SK-N-SH treated with all-trans-retinoic acid at 6 μM for 48 hours (cell line): Measurements from ENCODE around the gene RBM6.
A peak's percentile ranks its signal among the peaks of the same experiment; 100 is the strongest.

ENCODE experiments used
- ATAC-seq: fragments of 200-7000 bp; cut with Tn5 transposase; 3 replicates; pipeline ENCODE4 v1.9.1; 2020; ENCODE audit warnings: mild to moderate bottlenecking, moderate library complexity
- ARNTL ChIP-seq: fragments of 450-650 bp; formaldehyde crosslinking; IDR thresholded peaks from 2 replicates; pipeline ENCODE4 v1.5.0; 2020; ENCODE audit warnings: low read depth, mild to moderate bottlenecking, moderate library complexity, borderline replicate concordance
- BACH2 ChIP-seq: fragments of 250-450 bp; sonication (Bioruptor Pico); IDR thresholded peaks from 2 replicates; pipeline ENCODE4 v1.9.0; 2021; ENCODE audit warnings: mild to moderate bottlenecking, borderline replicate concordance
- CSDC2 ChIP-seq: fragments of 250-450 bp; sonication (Bioruptor Pico); IDR thresholded peaks from 2 replicates; pipeline ENCODE4 v1.5.0; 2020; ENCODE audit warnings: mild to moderate bottlenecking, moderate library complexity
- GLIS3 ChIP-seq: fragments of 250-450 bp; sonication (Bioruptor Pico); IDR thresholded peaks from 2 replicates; pipeline ENCODE4 v1.5.0; 2020; ENCODE audit warnings: mild to moderate bottlenecking, moderate library complexity
- ISL1 ChIP-seq: fragments of 250-450 bp; sonication (Bioruptor Pico); IDR thresholded peaks from 2 replicates; pipeline ENCODE4 v2.1.2; 2022; ENCODE audit warnings: mild to moderate bottlenecking, moderate library complexity
- OSR1 ChIP-seq: fragments of 250-450 bp; sonication (Bioruptor Pico); IDR thresholded peaks from 2 replicates; pipeline ENCODE4 v1.8.0; 2022; ENCODE audit warnings: moderate library complexity, mild to moderate bottlenecking, inconsistent platforms
- RARB ChIP-seq: fragments of 250-450 bp; sonication (Bioruptor Pico); IDR thresholded peaks from 2 replicates; pipeline ENCODE4 v1.8.0; 2021; ENCODE audit warnings: mild to moderate bottlenecking, moderate library complexity
- SNAI2 ChIP-seq: fragments of 250-450 bp; sonication (Bioruptor Pico); IDR thresholded peaks from 2 replicates; pipeline ENCODE4 v1.5.0; 2020; ENCODE audit warnings: mild to moderate bottlenecking, moderate library complexity
- TCF4 ChIP-seq: fragments of 250-450 bp; sonication (Bioruptor Pico); IDR thresholded peaks from 2 replicates; pipeline ENCODE4 v1.8.0; 2021; ENCODE audit warnings: mild to moderate bottlenecking, moderate library complexity, borderline replicate concordance
- TOX ChIP-seq: fragments of 250-450 bp; sonication (Bioruptor Pico); IDR thresholded peaks from 2 replicates; pipeline ENCODE4 v1.8.0; 2021; ENCODE audit warnings: mild to moderate bottlenecking, moderate library complexity, borderline replicate concordance
- ZC3H10 ChIP-seq: fragments of 250-450 bp; sonication (Bioruptor Pico); IDR thresholded peaks from 2 replicates; pipeline ENCODE4 v1.5.1; 2021; ENCODE audit warnings: mild to moderate bottlenecking, moderate library complexity
- ZFP3 ChIP-seq: fragments of 250-450 bp; sonication (Bioruptor Pico); IDR thresholded peaks from 2 replicates; pipeline ENCODE4 v1.5.0; 2020; ENCODE audit warnings: mild to moderate bottlenecking, moderate library complexity
- ZFP30 ChIP-seq: fragments of 450-650 bp; formaldehyde crosslinking; IDR thresholded peaks from 2 replicates; pipeline ENCODE4 v1.5.0; 2022; ENCODE audit warnings: mild to moderate bottlenecking, moderate library complexity
- ZNF565 ChIP-seq: fragments of 450-650 bp; formaldehyde crosslinking; conservative IDR thresholded peaks from 2 replicates; pipeline ENCODE4 v1.5.0; 2020; ENCODE audit warnings: low read depth, mild to moderate bottlenecking, moderate library complexity
- ZNF70 ChIP-seq: fragments of 450-650 bp; formaldehyde crosslinking; IDR thresholded peaks from 2 replicates; pipeline ENCODE4 v1.5.0; 2020; ENCODE audit warnings: mild to moderate bottlenecking, moderate library complexity
- ZNF8 ChIP-seq: fragments of 450-650 bp; formaldehyde crosslinking; IDR thresholded peaks from 2 replicates; pipeline ENCODE4 v1.5.0; 2020; ENCODE audit warnings: mild to moderate bottlenecking, moderate library complexity
- TF ChIP-seq, protein P1 (sequence below): fragments of 250-450 bp; sonication (Bioruptor Pico); IDR thresholded peaks from 2 replicates; pipeline ENCODE4 v1.8.0; 2020; ENCODE audit warnings: mild to moderate bottlenecking, moderate library complexity, borderline replicate concordance
- TF ChIP-seq, protein P2 (sequence below): fragments of 250-450 bp; sonication (Bioruptor Pico); IDR thresholded peaks from 2 replicates; pipeline ENCODE4 v1.5.1; 2021; ENCODE audit warnings: mild to moderate bottlenecking, moderate library complexity
- TF ChIP-seq, protein P3 (sequence below): fragments of 250-450 bp; sonication (Bioruptor Pico); IDR thresholded peaks from 2 replicates; pipeline ENCODE4 v1.5.0; 2020; ENCODE audit warnings: mild to moderate bottlenecking, moderate library complexity

The RBM6 gene

DNA sequence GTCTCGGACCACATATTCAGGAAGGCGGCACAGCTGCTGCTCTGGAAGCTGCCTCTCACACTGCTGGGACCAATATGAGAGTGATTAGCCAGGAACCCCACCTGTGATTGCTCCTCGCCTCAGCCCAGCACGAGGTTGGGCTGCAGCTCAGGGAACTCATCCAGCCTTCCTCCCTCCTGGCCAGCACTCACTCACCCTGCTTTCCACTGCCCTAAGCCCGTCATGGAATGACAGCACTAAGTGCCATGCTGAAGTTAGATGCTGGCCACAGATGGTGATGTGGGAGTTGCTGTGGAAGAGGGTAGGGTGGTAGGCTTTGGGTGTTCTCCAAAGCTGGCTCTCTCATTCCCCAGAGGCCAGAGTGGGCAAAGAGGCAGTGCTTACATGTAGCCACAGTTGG, 43.6 kb upstream of the RBM6 start:
- ATAC-seq: no peak
- TF ChIP-seq RARB (no peak), ZNF8 (no peak), ZFP30 (CRISPR knock-in tag) (no peak), GLIS3 (CRISPR knock-in tag) (no peak), ZNF70 (CRISPR knock-in tag) (no peak), SNAI2 (CRISPR knock-in tag) (no peak), OSR1 (CRISPR knock-in tag) (no peak), ZC3H10 (CRISPR knock-in tag) (no peak), BACH2 (CRISPR knock-in tag) (no peak), ISL1 (CRISPR knock-in tag) (no peak), TOX (no peak), CSDC2 (CRISPR knock-in tag) (no peak)
- TF ChIP-seq, protein P1, sequence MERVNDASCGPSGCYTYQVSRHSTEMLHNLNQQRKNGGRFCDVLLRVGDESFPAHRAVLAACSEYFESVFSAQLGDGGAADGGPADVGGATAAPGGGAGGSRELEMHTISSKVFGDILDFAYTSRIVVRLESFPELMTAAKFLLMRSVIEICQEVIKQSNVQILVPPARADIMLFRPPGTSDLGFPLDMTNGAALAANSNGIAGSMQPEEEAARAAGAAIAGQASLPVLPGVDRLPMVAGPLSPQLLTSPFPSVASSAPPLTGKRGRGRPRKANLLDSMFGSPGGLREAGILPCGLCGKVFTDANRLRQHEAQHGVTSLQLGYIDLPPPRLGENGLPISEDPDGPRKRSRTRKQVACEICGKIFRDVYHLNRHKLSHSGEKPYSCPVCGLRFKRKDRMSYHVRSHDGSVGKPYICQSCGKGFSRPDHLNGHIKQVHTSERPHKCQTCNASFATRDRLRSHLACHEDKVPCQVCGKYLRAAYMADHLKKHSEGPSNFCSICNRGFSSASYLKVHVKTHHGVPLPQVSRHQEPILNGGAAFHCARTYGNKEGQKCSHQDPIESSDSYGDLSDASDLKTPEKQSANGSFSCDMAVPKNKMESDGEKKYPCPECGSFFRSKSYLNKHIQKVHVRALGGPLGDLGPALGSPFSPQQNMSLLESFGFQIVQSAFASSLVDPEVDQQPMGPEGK: no peak

DNA sequence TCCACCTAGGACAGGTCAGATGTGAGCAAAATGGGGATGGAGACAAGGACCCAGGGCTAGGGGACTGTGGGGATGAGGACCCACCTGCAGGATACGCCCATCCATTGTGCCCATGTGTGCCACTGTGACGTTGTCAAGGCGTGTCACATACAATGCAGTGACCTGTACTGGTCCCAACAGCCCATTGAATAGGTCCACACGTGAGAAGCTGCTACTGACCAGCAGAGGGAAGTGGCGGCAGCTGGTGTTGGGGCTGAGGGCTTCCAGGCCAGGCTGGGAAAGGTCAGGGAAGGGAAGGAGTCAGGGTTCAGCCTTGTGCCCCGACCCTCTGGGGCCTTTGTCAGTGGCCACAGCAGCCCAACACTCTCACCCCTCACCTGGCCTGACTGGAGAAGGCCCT, 41.0 kb upstream of the RBM6 start:
- no peak for ATAC-seq
- TF ChIP-seq TCF4 (no peak), ARNTL (CRISPR knock-in tag) (no peak), ZNF70 (CRISPR knock-in tag) (no peak)
- TF ChIP-seq, protein P2, sequence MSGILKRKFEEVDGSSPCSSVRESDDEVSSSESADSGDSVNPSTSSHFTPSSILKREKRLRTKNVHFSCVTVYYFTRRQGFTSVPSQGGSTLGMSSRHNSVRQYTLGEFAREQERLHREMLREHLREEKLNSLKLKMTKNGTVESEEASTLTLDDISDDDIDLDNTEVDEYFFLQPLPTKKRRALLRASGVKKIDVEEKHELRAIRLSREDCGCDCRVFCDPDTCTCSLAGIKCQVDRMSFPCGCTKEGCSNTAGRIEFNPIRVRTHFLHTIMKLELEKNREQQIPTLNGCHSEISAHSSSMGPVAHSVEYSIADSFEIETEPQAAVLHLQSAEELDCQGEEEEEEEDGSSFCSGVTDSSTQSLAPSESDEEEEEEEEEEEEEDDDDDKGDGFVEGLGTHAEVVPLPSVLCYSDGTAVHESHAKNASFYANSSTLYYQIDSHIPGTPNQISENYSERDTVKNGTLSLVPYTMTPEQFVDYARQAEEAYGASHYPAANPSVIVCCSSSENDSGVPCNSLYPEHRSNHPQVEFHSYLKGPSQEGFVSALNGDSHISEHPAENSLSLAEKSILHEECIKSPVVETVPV (CRISPR knock-in tag): no peak

DNA sequence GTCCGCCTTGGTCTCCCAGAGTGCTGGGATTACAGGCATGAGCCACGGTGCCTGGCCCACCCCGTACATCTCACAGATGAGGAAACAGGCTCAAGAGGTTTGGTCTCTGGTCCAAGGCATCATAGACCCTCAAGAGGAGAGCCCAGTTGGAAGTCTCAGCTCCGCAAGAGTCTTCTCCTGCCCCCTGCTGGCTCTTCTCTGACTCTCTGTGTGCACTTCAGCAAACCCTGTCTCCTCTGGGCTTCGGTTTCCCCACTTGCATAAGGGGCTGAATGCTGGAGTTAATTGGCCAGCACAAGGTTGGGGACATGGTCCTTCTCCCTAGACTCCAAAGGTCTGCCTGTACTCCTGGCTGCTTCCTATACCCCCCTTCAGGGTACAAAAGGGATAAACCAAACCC, 40.1 kb upstream of the RBM6 start:
- peak; percentile 23; the same call in 1 of the 3 replicates for ATAC-seq
- TF ChIP-seq ZNF565 (CRISPR knock-in tag) (no peak), ZNF8 (no peak)
- TF ChIP-seq, protein P3, sequence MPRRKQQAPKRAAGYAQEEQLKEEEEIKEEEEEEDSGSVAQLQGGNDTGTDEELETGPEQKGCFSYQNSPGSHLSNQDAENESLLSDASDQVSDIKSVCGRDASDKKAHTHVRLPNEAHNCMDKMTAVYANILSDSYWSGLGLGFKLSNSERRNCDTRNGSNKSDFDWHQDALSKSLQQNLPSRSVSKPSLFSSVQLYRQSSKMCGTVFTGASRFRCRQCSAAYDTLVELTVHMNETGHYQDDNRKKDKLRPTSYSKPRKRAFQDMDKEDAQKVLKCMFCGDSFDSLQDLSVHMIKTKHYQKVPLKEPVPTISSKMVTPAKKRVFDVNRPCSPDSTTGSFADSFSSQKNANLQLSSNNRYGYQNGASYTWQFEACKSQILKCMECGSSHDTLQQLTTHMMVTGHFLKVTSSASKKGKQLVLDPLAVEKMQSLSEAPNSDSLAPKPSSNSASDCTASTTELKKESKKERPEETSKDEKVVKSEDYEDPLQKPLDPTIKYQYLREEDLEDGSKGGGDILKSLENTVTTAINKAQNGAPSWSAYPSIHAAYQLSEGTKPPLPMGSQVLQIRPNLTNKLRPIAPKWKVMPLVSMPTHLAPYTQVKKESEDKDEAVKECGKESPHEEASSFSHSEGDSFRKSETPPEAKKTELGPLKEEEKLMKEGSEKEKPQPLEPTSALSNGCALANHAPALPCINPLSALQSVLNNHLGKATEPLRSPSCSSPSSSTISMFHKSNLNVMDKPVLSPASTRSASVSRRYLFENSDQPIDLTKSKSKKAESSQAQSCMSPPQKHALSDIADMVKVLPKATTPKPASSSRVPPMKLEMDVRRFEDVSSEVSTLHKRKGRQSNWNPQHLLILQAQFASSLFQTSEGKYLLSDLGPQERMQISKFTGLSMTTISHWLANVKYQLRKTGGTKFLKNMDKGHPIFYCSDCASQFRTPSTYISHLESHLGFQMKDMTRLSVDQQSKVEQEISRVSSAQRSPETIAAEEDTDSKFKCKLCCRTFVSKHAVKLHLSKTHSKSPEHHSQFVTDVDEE: no peak

DNA sequence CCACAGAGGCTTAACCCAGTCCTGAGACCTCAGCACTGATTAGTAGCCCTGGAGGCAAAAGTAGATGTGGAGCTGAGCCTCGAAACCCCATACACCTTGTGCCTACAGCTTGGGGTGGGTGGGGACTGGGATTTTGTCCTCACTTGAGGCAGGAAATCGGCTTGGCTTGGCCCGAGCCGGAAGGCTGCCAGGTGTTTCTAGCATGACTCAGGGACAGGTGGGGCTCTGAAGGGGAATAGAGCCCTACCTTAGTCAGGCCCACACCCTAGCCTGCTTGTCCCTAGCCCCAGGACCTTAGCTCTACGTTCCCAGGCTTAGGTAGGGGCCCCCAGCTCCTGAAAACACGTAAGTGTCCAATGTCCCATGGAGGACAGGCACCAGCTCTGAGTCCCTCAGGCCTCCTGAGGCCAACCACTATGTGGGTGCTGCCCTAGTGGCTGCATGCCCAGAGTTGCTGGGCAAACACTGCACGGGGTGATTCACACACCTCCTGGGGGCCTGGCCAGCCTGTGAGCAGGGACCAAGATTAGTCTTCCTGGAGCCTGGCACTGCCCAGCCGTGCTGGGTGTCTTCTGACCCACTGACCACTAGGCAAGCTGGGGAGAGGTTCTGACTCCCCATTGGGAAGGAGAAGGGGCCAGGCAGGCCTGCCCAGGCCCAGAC, 39.3 kb upstream of the RBM6 start:
- peak; percentile 77 for ATAC-seq
- TF ChIP-seq ZFP30 (CRISPR knock-in tag) (no peak), TOX (no peak), ZNF70 (CRISPR knock-in tag) (no peak)

DNA sequence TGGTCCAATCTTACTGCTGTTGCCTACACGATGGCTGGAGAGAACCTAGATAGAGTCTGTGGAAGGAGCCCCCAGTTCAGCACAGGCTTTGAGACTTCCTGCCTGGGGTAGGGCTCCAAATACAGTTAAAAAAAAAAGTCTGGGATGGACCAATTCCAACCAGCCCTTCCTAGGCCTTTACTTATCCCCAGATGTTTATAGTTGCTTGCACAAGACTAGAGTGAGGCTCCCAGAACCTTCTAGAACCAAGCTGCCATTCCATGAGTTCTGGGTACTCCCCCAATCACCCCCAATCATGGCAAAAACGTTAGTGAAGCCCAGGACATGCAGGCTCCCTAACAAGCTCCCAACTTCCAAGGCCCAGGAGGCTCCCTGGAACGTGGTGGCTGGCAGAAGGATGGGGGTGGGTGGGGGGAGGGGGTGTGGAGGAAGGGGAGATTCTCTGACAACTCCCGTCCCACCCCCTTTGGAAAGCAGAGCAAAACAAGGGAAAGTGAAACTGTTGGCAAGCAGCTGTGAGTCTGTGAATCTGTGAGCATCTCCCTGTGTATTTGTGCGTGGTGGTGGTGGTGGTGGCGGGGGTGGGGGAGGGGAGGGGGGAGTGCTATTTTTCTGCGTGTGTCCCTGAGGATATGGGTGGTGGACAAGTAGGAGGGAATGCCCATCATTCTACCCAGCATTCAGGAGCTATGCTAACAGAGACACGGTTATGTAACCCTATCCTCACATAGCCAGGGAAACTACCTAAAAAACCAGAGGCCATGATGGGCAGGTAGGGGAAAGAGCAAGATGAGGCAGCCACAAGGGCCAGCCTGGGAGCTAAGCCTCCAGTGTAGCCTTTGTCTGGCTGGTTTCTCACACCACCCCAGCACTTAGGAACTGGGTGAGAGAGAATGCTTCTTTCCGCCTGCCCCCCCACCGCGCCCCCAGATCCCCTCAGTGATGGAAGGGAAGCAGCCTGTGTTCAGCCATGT, 38.3 kb upstream of the RBM6 start:
- no peak for ATAC-seq
- TF ChIP-seq ISL1 (CRISPR knock-in tag) (no peak), ZFP3 (CRISPR knock-in tag) (no peak)
